HepG2 (cell line): ENCODE measurements around the gene SLC4A2. TPM values are rescaled to one million over a fixed set of nuclear protein-coding genes. Genes with fewer than 3 reads are reported as not detected.

ENCODE experiments used
- ATF1 ChIP-seq: IDR thresholded peaks from 2 replicates; pipeline ENCODE4 v1.6.1; 2016; ENCODE audit warnings: mild to moderate bottlenecking, control low read depth
- EZH2 ChIP-seq: conservative IDR thresholded peaks from 2 replicates; pipeline ENCODE4 v1.6.1; 2012; ENCODE audit warnings: mild to moderate bottlenecking, low read depth, low read length, moderate library complexity
- FOXK2 ChIP-seq: fragments of 450-650 bp; IDR thresholded peaks from 2 replicates; pipeline ENCODE4 v1.6.1; 2016
- FOXM1 ChIP-seq: sonication (generic); formaldehyde crosslinking; IDR thresholded peaks from 2 replicates; pipeline ENCODE4 v1.5.0; 2020; ENCODE audit warnings: missing genetic modification reagents
- GTF2F1 ChIP-seq: fragments of 150-350 bp; IDR thresholded peaks from 2 replicates; pipeline ENCODE4 v1.6.1; 2014; ENCODE audit warnings: low read length
- KDM3A ChIP-seq: IDR thresholded peaks from 2 replicates; pipeline ENCODE4 v1.6.1; 2018; ENCODE audit warnings: low read depth, missing compliant biosample characterization
- MED1 ChIP-seq: sonication (generic); formaldehyde crosslinking; IDR thresholded peaks from 2 replicates; pipeline ENCODE4 v1.4.0; 2020; ENCODE audit warnings: missing genetic modification reagents
- PAF1 ChIP-seq: IDR thresholded peaks from 2 replicates; pipeline ENCODE4 v1.6.1; 2016; ENCODE audit warnings: missing genetic modification reagents, missing compliant biosample characterization
- RELA ChIP-seq: sonication (generic); formaldehyde crosslinking; IDR thresholded peaks from 2 replicates; pipeline ENCODE4 v1.4.0; 2020; ENCODE audit warnings: missing genetic modification reagents
- REXO4 ChIP-seq: sonication (generic); formaldehyde crosslinking; IDR thresholded peaks from 2 replicates; pipeline ENCODE4 v1.8.0; 2022; ENCODE audit warnings: missing genetic modification reagents, mild to moderate bottlenecking, borderline replicate concordance
- RFX1 ChIP-seq: fragments of 450-650 bp; IDR thresholded peaks from 2 replicates; pipeline ENCODE4 v1.6.1; 2017
- SNRNP70 ChIP-seq: fragments of 200-400 bp; formaldehyde crosslinking; IDR thresholded peaks from 2 replicates; pipeline ENCODE4 v1.6.1; 2017; ENCODE audit warnings: mild to moderate bottlenecking, low read depth, low read length, moderate library complexity
- SRSF1 ChIP-seq: fragments of 200-400 bp; formaldehyde crosslinking; optimal IDR thresholded peaks from 2 replicates; pipeline ENCODE3; 2017; ENCODE audit warnings: mild to moderate bottlenecking, low read depth, low read length, moderate library complexity
- SRSF9 ChIP-seq: fragments of 200-400 bp; formaldehyde crosslinking; IDR thresholded peaks from 2 replicates; pipeline ENCODE4 v1.6.1; 2018; ENCODE audit warnings: borderline replicate concordance, mild to moderate bottlenecking, low read depth, low read length; ENCODE audit not compliant: insufficient read depth, poor library complexity, severe bottlenecking
- ZNF552 ChIP-seq: sonication (generic); formaldehyde crosslinking; IDR thresholded peaks from 2 replicates; pipeline ENCODE4 v1.9.0; 2022; ENCODE audit warnings: missing genetic modification reagents, mild to moderate bottlenecking, borderline replicate concordance
- ZNF556 ChIP-seq: sonication (generic); formaldehyde crosslinking; IDR thresholded peaks from 2 replicates; pipeline ENCODE4 v1.4.0; 2020; ENCODE audit warnings: mild to moderate bottlenecking, missing genetic modification reagents, borderline replicate concordance
- ZNF619 ChIP-seq: sonication (generic); formaldehyde crosslinking; IDR thresholded peaks from 2 replicates; pipeline ENCODE4 v1.4.0; 2020; ENCODE audit warnings: mild to moderate bottlenecking, missing genetic modification reagents
- ZNF788 ChIP-seq: sonication (generic); formaldehyde crosslinking; IDR thresholded peaks from 2 replicates; pipeline ENCODE4 v1.5.0; 2020; ENCODE audit warnings: mild to moderate bottlenecking, missing genetic modification reagents, borderline replicate concordance
- polyA plus RNA-seq, 8 experiments: library from polyadenylated mRNA; depleted of rRNA in 3 of 8; stranded (reverse) in 7 of 8; unstranded in 1 of 8; fragments of >200 nt; fragmentation: Illumina TruSeq in 4 of 8; extraction: Trizol in 4 of 8; gene quantifications; 2 replicates each; pipeline versions ENCODE4 v1.2.1 to v1.2.3, GENCODE V29; 2011 to 2016; ENCODE audit warnings: low read depth in 4 of 8, missing spikeins in 1 of 8, mixed read lengths in 1 of 8; ENCODE audit not compliant: insufficient read depth in 1 of 8
- total RNA-seq, 5 experiments: library from RNA; depleted of rRNA; stranded (reverse); fragments of >200 nt; fragmentation: Illumina TruSeq; extraction: Trizol; gene quantifications; 2 replicates each; pipeline ENCODE4 v1.2.3, GENCODE V29; 2016; ENCODE audit warnings: low read depth in 1 of 5
- TF ChIP-seq, protein P1 (sequence below): sonication (generic); formaldehyde crosslinking; IDR thresholded peaks from 2 replicates; pipeline ENCODE4 v1.4.0; 2020; ENCODE audit warnings: missing genetic modification reagents
- TF ChIP-seq, protein P2 (sequence below): sonication (generic); formaldehyde crosslinking; IDR thresholded peaks from 2 replicates; pipeline ENCODE4 v1.4.0; 2020; ENCODE audit warnings: mild to moderate bottlenecking, missing genetic modification reagents
- TF ChIP-seq, protein P3 (sequence below): sonication (generic); formaldehyde crosslinking; conservative IDR thresholded peaks from 2 replicates; pipeline ENCODE4 v1.8.1; 2023; ENCODE audit warnings: missing genetic modification reagents
- TF ChIP-seq, protein P4 (sequence below): sonication (generic); formaldehyde crosslinking; IDR thresholded peaks from 2 replicates; pipeline ENCODE4 v1.5.0; 2020; ENCODE audit warnings: mild to moderate bottlenecking, missing genetic modification reagents
- TF ChIP-seq, protein P5 (sequence below): sonication (generic); formaldehyde crosslinking; IDR thresholded peaks from 2 replicates; pipeline ENCODE4 v1.4.0; 2020; ENCODE audit warnings: mild to moderate bottlenecking, missing genetic modification reagents
- TF ChIP-seq, protein P6 (sequence below): sonication (generic); formaldehyde crosslinking; IDR thresholded peaks from 2 replicates; pipeline ENCODE4 v1.5.1; 2020; ENCODE audit warnings: missing genetic modification reagents, mild to moderate bottlenecking, borderline replicate concordance

The SLC4A2 gene
- total and polyA plus RNA-seq, 2 of the 13 experiments (the other 11 are each of a cell fraction or from before 2014, with no cell fraction given): 51.9 to 73.4 TPM

DNA sequence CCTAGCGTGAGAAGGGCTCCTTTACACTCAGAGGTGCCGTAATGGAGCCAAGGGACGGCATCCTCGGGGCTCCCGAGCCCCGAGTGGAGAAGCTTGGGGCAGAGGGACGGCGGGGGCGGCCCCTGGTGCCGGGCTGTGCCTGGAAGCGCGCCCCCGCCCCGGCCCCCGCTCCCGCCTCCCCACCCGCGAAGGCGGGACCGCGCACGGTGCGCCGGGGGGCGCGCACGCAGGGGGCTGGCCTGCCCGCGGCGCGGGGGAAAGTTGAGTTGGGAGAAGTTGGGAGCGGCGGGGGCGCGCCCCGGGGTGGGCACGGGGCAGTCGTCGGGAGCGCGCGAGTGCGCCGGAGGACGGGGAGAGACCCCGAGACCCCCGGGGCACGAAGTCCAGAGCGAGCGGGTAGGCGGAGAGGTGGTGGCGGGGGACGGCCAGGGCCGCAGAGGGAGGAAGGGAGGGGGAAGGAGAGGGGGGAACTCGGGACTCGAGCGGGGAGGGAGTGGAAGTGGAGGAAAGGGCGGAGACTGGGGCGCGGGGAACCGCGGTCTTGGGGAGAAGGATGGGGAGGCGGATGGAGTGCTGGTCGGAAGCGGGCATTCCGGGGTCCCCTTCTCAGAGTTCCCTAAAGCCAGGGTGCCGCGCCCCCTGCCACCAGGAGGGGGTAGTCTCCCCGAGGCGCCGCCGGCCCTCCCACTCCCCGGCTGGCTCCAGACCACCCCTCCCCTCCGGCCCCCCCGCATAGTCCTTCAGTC, at the start of gene SLC4A2 (continued):
- TF ChIP-seq ZNF556 (CRISPR knock-in tag) (no peak), RELA (CRISPR knock-in tag) (no peak), SRSF1 (no peak), MED1 (CRISPR knock-in tag) (no peak), EZH2 (no peak), FOXM1 (no peak), GTF2F1 (no peak), ZNF619 (no peak), ATF1 (CRISPR knock-in tag) (no peak), PAF1 (no peak), SNRNP70 (no peak), RFX1 (no peak), ZNF788 (CRISPR knock-in tag) (no peak; the same call in 1 of the 2 replicates), FOXK2 (no peak), KDM3A (CRISPR knock-in tag) (no peak), SRSF9 (no peak), REXO4 (CRISPR knock-in tag) (no peak), ZNF552 (CRISPR knock-in tag) (no peak; the same call in 1 of the 2 replicates)
- TF ChIP-seq, protein P1, sequence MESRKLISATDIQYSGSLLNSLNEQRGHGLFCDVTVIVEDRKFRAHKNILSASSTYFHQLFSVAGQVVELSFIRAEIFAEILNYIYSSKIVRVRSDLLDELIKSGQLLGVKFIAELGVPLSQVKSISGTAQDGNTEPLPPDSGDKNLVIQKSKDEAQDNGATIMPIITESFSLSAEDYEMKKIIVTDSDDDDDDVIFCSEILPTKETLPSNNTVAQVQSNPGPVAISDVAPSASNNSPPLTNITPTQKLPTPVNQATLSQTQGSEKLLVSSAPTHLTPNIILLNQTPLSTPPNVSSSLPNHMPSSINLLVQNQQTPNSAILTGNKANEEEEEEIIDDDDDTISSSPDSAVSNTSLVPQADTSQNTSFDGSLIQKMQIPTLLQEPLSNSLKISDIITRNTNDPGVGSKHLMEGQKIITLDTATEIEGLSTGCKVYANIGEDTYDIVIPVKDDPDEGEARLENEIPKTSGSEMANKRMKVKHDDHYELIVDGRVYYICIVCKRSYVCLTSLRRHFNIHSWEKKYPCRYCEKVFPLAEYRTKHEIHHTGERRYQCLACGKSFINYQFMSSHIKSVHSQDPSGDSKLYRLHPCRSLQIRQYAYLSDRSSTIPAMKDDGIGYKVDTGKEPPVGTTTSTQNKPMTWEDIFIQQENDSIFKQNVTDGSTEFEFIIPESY (CRISPR knock-in tag): no peak
- TF ChIP-seq, protein P2, sequence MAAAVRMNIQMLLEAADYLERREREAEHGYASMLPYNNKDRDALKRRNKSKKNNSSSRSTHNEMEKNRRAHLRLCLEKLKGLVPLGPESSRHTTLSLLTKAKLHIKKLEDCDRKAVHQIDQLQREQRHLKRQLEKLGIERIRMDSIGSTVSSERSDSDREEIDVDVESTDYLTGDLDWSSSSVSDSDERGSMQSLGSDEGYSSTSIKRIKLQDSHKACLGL (CRISPR knock-in tag): no peak
- TF ChIP-seq, protein P3, sequence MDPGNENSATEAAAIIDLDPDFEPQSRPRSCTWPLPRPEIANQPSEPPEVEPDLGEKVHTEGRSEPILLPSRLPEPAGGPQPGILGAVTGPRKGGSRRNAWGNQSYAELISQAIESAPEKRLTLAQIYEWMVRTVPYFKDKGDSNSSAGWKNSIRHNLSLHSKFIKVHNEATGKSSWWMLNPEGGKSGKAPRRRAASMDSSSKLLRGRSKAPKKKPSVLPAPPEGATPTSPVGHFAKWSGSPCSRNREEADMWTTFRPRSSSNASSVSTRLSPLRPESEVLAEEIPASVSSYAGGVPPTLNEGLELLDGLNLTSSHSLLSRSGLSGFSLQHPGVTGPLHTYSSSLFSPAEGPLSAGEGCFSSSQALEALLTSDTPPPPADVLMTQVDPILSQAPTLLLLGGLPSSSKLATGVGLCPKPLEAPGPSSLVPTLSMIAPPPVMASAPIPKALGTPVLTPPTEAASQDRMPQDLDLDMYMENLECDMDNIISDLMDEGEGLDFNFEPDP (CRISPR knock-in tag): no peak
- TF ChIP-seq, protein P4, sequence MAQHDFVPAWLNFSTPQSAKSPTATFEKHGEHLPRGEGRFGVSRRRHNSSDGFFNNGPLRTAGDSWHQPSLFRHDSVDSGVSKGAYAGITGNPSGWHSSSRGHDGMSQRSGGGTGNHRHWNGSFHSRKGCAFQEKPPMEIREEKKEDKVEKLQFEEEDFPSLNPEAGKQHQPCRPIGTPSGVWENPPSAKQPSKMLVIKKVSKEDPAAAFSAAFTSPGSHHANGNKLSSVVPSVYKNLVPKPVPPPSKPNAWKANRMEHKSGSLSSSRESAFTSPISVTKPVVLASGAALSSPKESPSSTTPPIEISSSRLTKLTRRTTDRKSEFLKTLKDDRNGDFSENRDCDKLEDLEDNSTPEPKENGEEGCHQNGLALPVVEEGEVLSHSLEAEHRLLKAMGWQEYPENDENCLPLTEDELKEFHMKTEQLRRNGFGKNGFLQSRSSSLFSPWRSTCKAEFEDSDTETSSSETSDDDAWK: no peak
- TF ChIP-seq, protein P5, sequence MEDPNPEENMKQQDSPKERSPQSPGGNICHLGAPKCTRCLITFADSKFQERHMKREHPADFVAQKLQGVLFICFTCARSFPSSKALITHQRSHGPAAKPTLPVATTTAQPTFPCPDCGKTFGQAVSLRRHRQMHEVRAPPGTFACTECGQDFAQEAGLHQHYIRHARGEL (CRISPR knock-in tag): no peak
- TF ChIP-seq, protein P6, sequence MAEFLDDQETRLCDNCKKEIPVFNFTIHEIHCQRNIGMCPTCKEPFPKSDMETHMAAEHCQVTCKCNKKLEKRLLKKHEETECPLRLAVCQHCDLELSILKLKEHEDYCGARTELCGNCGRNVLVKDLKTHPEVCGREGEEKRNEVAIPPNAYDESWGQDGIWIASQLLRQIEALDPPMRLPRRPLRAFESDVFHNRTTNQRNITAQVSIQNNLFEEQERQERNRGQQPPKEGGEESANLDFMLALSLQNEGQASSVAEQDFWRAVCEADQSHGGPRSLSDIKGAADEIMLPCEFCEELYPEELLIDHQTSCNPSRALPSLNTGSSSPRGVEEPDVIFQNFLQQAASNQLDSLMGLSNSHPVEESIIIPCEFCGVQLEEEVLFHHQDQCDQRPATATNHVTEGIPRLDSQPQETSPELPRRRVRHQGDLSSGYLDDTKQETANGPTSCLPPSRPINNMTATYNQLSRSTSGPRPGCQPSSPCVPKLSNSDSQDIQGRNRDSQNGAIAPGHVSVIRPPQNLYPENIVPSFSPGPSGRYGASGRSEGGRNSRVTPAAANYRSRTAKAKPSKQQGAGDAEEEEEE: no peak
